Measurements from ENCODE around the gene RAB18. TPM values are rescaled to one million over a fixed set of nuclear protein-coding genes. Genes with fewer than 3 reads are reported as not detected.

Gene RAB18
- total RNA-seq, 1 experiment from 2014 or later: 89.4 TPM

DNA sequence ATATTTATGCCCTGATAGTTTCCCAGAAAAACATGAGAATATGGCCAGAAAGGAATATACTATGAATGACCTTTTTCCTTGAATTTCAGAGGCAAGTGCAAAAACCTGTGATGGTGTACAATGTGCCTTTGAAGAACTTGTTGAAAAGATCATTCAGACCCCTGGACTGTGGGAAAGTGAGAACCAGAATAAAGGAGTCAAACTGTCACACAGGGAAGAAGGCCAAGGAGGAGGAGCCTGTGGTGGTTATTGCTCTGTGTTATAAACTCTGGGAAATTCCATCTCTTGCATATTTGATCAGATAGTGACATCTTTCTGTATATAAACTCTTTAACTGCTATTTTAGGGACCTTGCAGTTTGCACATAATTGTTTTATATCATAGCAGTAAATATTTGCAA is 33.7 kb downstream of the RAB18 start:
- no peaks in the 10 kb centered on the region; a peak in 1 of 5 replicates for H3K9me3 Mint-ChIP-seq
- H3K4me1 ChIP-seq (ENCODE audit: insufficient read depth, low read length): peaks cover 2% of the 10 kb centered on the region; the same call in 1 of the 2 replicates
- H3K27ac Mint-ChIP-seq: no peak overlapping the region
- H3K79me1 ChIP-seq (ENCODE audit: insufficient read depth, low read depth, low read length, poor library complexity, severe bottlenecking): no peaks in the 10 kb centered on the region
- no peak overlapping the region for H3K9ac ChIP-seq (ENCODE audit: extremely low read depth, insufficient read length, low read length)
- H3K27me3 ChIP-seq (ENCODE audit: insufficient read depth, low read length): no peaks in the 10 kb centered on the region
- H2BK120ac ChIP-seq (ENCODE audit: low read depth, low read length, poor library complexity, severe bottlenecking): no peak overlapping the region
- no peak overlapping the region for H2BK15ac ChIP-seq (ENCODE audit: low read depth, low read length)
- H2BK20ac ChIP-seq (ENCODE audit: low read depth, low read length, poor library complexity, severe bottlenecking): no peak overlapping the region
- H3K27ac ChIP-seq (ENCODE audit: insufficient read length, low read depth, low read length): no peak overlapping the region
- H3K4ac ChIP-seq (ENCODE audit: low read depth, low read length): no peak overlapping the region
- H4K8ac ChIP-seq (replicated peaks; ENCODE audit: insufficient read length, low read depth, low read length): no peak overlapping the region
- TF ChIP-seq, protein P1, sequence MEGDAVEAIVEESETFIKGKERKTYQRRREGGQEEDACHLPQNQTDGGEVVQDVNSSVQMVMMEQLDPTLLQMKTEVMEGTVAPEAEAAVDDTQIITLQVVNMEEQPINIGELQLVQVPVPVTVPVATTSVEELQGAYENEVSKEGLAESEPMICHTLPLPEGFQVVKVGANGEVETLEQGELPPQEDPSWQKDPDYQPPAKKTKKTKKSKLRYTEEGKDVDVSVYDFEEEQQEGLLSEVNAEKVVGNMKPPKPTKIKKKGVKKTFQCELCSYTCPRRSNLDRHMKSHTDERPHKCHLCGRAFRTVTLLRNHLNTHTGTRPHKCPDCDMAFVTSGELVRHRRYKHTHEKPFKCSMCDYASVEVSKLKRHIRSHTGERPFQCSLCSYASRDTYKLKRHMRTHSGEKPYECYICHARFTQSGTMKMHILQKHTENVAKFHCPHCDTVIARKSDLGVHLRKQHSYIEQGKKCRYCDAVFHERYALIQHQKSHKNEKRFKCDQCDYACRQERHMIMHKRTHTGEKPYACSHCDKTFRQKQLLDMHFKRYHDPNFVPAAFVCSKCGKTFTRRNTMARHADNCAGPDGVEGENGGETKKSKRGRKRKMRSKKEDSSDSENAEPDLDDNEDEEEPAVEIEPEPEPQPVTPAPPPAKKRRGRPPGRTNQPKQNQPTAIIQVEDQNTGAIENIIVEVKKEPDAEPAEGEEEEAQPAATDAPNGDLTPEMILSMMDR (conservative IDR thresholded peaks at IDR 0.05): no peak
- H3K56ac ChIP-seq (ENCODE audit: insufficient read length, low read depth, low read length): no peak overlapping the region
- H3K14ac ChIP-seq (ENCODE audit: insufficient read depth, low read length): no peak overlapping the region
- no peak overlapping the region for H4K5ac ChIP-seq (ENCODE audit: insufficient read length, low read depth, low read length)
- H3K4me3 Mint-ChIP-seq: no peak overlapping the region
- peaks cover 0 to 2% of the 10 kb centered on the region in 2 experiments; a peak in 2 of 4 replicates for H3K4me1 Mint-ChIP-seq
- no peak for DNase-seq
- no peak overlapping the region for H4K91ac ChIP-seq (ENCODE audit: insufficient read length, low read depth, low read length)
- no peaks in the 10 kb centered on the region for H4K20me1 ChIP-seq (ENCODE audit: control insufficient read depth, insufficient read depth, insufficient read length)
- H2AK5ac ChIP-seq (ENCODE audit: insufficient read length, low read length): no peak overlapping the region
- no peak overlapping the region for H2AFZ ChIP-seq (ENCODE audit: low read length)
- H2BK5ac ChIP-seq (ENCODE audit: insufficient read length, low read length): no peak overlapping the region
- no peaks in the 10 kb centered on the region for H3K9me3 ChIP-seq (ENCODE audit: control insufficient read depth, low read depth, low read length)
- H3K36me3 Mint-ChIP-seq (ENCODE audit: insufficient read depth in 1 of 3, low read depth in 3 of 3): peaks cover 0 to 18% (median 15%) of the 10 kb centered on the region in 3 experiments; a peak in 5 of 7 replicates
- H3K79me2 ChIP-seq (ENCODE audit: insufficient read depth, low read length): no peaks in the 10 kb centered on the region
- no peak overlapping the region for H3K23ac ChIP-seq (ENCODE audit: insufficient read length, low read depth, low read length)
- no peaks in the 10 kb centered on the region for H3K27me3 Mint-ChIP-seq (ENCODE audit: low read depth)
- no peak overlapping the region for H3T11ph ChIP-seq (ENCODE audit: low read length)
- H2BK12ac ChIP-seq (ENCODE audit: insufficient read length, low read depth, low read length): no peak overlapping the region
- no peaks in the 10 kb centered on the region for H3K23me2 ChIP-seq (ENCODE audit: insufficient read length, low read depth, low read length, poor library complexity, severe bottlenecking)
- no peak overlapping the region for H3K18ac ChIP-seq (ENCODE audit: insufficient read length, low read depth, low read length)
- no peak overlapping the region for H3K4me2 ChIP-seq (ENCODE audit: insufficient read depth, insufficient read length, low read length)
